Activated naive CD4-positive, alpha-beta T cell treated with anti-CD3 and anti-CD28 coated beads, Interleukin-2, amount 50 U/mL, for 24 hours (primary cell): ENCODE results near the gene SNAPC4.

Source experiments
- H3K27ac Mint-ChIP-seq: one replicate; pipeline ENCODE4 v1.8.0; 2021; ENCODE audit warnings: mild to moderate bottlenecking, mixed read lengths
- H3K27me3 Mint-ChIP-seq: one replicate; pipeline ENCODE4 v1.8.0; 2021; ENCODE audit warnings: mixed read lengths
- H3K36me3 Mint-ChIP-seq: one replicate; pipeline ENCODE4 v1.8.0; 2021; ENCODE audit warnings: mixed read lengths
- H3K4me1 Mint-ChIP-seq: one replicate; pipeline ENCODE4 v1.8.0; 2021; ENCODE audit warnings: mixed read lengths
- H3K4me3 Mint-ChIP-seq: one replicate; pipeline ENCODE4 v1.8.0; 2021; ENCODE audit warnings: mild to moderate bottlenecking, mixed read lengths
- H3K9me3 Mint-ChIP-seq: one replicate; pipeline ENCODE4 v1.8.0; 2021; ENCODE audit warnings: mixed read lengths

The SNAPC4 gene

DNA sequence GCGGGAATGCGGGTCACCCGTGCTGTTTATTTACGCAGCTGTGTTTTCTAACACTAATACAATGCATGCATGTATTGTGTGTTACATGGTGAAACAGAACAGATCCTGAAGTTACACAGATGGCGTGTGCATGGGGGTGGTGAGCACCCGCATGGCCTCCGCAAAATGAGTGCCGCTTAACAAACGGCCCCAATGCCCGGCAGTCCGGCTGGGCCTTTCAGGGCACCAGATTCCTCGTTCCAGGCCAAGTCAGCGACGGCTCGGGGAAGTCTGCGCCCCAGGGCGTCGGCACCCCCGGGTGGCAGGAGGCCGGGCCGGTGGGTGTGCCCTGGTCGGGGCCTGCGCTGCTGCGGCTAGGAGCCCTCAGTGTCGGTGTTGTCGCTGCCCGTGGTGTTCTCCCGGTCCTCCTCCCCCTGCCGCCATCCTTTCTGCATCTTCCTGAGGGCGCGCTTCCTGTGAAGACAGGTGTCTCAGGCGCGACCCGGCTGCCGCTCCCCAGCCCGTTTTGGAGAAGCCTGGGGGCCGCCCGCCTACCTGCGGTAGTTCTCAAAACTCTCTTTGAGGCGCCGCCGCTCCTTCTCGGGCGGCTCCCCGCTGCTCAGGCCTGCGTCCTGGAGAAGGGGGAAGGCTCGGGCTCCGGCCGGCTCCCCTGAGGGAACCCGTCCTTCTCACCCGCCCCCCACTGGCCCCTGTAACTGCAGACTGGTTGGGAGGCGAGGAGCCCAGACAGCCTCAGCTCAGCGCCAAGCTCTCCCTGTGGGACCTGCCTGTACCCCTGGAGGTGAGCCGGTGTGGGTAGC, 35.8 kb downstream of the SNAPC4 start:
- H3K36me3 Mint-ChIP-seq, result no peaks in the 10 kb centered on the region
- H3K27me3 Mint-ChIP-seq, result no peaks in the 10 kb centered on the region
- peak overlapping the region; percentile 57 for H3K4me3 Mint-ChIP-seq
- no peak overlapping the region for H3K27ac Mint-ChIP-seq
- H3K9me3 Mint-ChIP-seq, result no peaks in the 10 kb centered on the region
- peaks cover 6% of the 10 kb centered on the region for H3K4me1 Mint-ChIP-seq

DNA sequence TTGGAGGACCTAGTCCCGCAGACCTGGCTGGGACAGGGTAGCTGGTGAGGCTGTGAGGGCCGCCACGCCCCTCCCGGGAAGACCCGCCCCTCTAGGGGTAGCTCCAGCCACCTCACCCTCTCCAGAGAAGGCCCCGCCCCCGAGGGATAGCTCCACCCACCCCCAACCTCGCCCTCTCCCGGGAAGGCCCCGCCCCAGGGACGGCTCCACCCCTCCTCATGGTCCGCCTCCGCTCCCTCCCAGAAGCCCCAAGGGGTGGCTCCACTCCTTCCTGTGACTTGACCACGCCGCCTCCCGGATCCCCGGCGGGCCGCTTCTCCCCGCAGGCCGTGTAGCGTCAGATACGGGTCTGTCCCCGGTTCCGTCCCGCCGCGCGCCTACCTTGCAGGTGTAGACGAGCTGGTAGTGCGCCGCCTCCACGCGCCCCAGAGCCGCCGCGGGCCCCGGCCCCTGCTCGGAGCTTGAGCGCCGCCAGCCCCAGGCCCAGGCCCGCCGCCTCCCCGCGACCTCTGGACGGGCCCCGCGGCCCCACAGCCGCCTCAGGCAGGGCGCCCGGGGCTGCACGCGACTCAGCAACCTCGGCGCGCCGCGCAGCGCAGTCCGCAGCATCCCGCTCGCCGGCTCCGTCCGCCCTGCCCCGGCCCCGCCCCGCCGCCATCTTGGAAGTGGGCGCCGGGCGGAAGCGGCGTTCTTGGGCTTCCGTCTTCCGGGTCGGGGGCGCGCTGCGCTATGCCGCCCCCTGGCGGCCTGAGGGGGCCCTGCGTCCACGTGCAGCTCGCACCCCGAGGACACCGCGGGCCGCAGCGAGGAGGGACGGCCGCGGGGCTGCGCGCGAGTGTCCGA, 36.6 kb downstream of the SNAPC4 start, which contains the start of gene DNLZ:
DNLZ (minus strand) TSS at position 639 of the 843 bp plus-strand sequence; CDS start at position 609, 30 bp downstream.
- H3K4me3 Mint-ChIP-seq, result peak within 1 kb of the TSS; percentile 87
- peaks cover 6% of the 10 kb centered on the region for H3K4me1 Mint-ChIP-seq
- no peaks in the 10 kb centered on the region for H3K27me3 Mint-ChIP-seq
- no peaks in the 10 kb centered on the region for H3K36me3 Mint-ChIP-seq
- H3K9me3 Mint-ChIP-seq, result no peaks in the 10 kb centered on the region
- peak within 1 kb of the TSS; percentile 81 for H3K27ac Mint-ChIP-seq

DNA sequence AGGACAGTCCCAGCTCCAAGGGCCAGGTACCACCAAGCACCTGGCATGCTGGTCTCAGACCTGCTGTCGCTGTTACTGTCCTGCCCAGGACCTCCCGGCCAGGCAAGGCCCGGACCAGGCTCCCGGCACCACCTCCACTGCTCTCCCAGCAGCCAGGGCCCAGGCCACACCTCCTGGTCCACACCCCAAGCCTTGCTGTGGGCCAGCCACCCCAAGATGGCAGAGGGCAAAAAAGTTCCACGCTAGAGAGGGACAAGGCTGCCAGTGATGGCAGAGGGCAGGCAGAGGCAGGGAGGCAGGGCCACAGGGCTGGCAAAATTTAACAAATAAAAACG, 37.6 kb downstream of the SNAPC4 start:
- Mint-ChIP-seq H3K4me1 (peaks cover 6% of the 10 kb centered on the region), H3K27me3 (no peaks in the 10 kb centered on the region), H3K27ac (no peak overlapping the region), H3K4me3 (peak overlapping the region; percentile 87), H3K36me3 (no peaks in the 10 kb centered on the region), H3K9me3 (no peaks in the 10 kb centered on the region)

- H3K4me3 Mint-ChIP-seq, result no peak overlapping the region
- H3K27me3 Mint-ChIP-seq, result no peaks in the 10 kb centered on the region
- no peaks in the 10 kb centered on the region for H3K36me3 Mint-ChIP-seq
- no peaks in the 10 kb centered on the region for H3K9me3 Mint-ChIP-seq
- peaks cover 6% of the 10 kb centered on the region for H3K4me1 Mint-ChIP-seq
- no peak overlapping the region for H3K27ac Mint-ChIP-seq
Observed at GRCh38 chr9:136361754-136362449, 38.1 kb downstream of the SNAPC4 start.

DNA sequence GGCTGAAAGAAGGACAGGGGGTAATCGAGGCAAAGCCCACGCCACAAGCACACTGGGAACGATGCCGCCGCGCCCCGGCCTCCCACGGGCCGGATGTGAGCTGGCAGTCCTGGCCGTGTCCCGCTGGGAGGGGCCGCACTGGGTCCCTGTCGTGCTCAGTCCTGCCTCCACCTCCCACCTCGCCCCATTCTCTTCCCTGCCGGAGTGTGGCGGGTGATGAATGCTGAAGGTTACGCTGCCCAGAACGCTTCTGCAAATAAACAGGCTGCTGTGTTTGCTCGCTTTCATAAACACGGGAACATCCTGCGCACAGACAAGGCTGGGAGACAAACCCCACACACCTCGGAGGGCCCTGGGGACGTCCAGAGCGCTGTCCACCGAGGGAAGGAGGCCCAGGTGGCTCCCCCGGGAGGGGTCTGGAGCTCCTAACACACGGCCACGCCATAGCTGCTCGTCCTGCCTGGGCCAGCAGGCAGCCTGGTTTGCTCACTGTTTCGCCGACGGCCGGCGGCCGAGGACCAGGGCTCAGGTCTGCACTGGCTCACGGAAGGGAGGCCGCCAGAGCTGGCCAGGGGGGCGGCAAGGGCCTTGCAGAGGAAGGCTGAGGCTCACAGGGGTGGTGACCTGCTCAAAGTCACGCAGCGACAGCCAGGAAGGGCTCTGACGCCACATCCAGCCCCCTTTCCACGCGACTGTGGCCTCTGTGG, 38.8 kb downstream of the SNAPC4 start:
- Mint-ChIP-seq H3K4me3 (no peak overlapping the region), H3K9me3 (no peaks in the 10 kb centered on the region)

DNA sequence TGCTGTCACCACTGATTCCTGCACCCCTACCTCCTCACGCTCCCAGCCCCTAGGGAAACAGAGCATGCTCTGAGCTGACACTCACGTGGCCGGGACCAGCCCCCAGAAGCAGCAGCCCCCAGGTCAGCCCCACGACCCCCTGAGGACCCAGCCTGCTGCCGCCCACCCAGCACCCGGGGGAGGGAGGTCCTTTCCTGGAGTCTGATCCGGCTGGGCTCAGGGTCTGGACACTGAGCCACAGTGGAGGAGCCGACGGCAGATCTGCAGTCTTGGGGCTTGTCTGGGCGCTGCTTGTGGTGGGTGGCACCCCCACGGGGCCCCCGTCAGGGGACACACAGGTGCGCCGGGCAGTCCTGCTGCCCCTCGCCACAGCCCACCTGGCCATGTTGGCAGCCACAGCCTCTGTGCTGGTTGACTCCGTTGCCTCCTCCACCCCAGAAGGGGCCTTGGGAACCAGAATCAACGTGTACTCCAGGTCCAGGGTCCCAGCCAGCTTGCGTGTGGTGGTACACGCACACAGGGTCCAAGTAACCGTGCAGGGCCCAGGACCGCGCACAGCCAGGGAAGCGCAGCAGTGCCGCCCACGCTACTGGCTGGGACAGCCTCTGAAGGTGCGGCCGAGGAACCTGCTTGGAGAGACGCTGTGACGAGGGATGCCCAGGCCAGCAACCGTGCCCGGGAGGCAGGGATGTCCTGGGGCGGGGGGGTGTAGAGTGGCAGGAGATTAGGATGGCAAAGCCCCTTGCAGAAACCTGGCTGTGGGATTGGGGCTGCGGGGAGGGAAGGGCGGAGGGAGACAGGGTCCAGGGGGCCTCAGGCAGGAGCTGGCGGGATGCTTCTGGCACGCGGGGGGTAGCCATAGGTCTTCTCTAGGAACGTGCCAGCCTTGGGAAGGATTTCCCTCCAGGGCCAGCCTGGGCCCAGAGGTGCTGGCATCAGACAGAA, 39.9 kb downstream of the SNAPC4 start:
- Mint-ChIP-seq H3K27me3 (no peaks in the 10 kb centered on the region), H3K27ac (peak overlapping the region; percentile 8), H3K36me3 (no peaks in the 10 kb centered on the region), H3K9me3 (no peaks in the 10 kb centered on the region), H3K4me1 (peaks cover 6% of the 10 kb centered on the region), H3K4me3 (no peak overlapping the region)

More for the DNA sequence above, 38.8 kb downstream of the SNAPC4 start:
- H3K36me3 Mint-ChIP-seq, result no peaks in the 10 kb centered on the region
- H3K27me3 Mint-ChIP-seq, result no peaks in the 10 kb centered on the region
- peaks cover 6% of the 10 kb centered on the region for H3K4me1 Mint-ChIP-seq
- no peak overlapping the region for H3K27ac Mint-ChIP-seq

GRCh38 chr9:136358888-136359287, 41.1 kb downstream of the SNAPC4 start:
- Mint-ChIP-seq H3K27ac (no peak overlapping the region), H3K4me3 (no peak overlapping the region), H3K27me3 (no peaks in the 10 kb centered on the region), H3K4me1 (peaks cover 6% of the 10 kb centered on the region), H3K9me3 (no peaks in the 10 kb centered on the region), H3K36me3 (no peaks in the 10 kb centered on the region)

- Mint-ChIP-seq H3K27me3 (no peaks in the 10 kb centered on the region), H3K36me3 (no peaks in the 10 kb centered on the region), H3K9me3 (no peaks in the 10 kb centered on the region), H3K4me3 (no peak overlapping the region), H3K4me1 (peaks cover 6% of the 10 kb centered on the region), H3K27ac (no peak overlapping the region)
Observed at GRCh38 chr9:136358016-136358415, 42.0 kb downstream of the SNAPC4 start.

DNA sequence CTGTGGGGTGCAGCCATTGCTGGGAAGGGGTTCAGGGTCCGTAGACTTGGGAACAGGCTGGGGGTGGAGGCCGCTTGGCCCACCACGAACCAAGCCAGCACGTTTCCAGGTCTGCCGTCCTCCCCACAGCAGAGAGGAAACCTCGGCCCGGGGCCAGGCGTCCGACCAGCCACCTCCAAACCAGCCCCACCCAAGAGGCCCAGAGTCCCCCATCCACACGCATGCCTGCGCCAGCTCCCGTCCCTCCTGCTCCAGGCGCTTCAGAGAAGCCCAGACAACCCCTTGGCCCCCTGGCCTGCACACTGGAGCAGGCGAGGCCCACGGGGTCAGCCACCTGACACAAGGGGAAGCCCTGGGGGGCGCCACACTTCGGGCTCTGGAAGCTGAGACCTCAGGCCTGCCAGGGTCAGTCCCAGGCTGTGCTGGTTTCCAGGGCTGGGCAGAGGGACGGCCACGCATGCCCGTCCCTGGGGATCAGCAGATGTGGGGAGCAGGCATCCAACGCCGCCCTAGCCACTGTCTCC, 42.7 kb downstream of the SNAPC4 start:
- no peak overlapping the region for H3K27ac Mint-ChIP-seq
- no peak overlapping the region for H3K4me3 Mint-ChIP-seq
- no peaks in the 10 kb centered on the region for H3K4me1 Mint-ChIP-seq
- H3K36me3 Mint-ChIP-seq, result no peaks in the 10 kb centered on the region
- H3K9me3 Mint-ChIP-seq, result no peaks in the 10 kb centered on the region
- H3K27me3 Mint-ChIP-seq, result no peaks in the 10 kb centered on the region

DNA sequence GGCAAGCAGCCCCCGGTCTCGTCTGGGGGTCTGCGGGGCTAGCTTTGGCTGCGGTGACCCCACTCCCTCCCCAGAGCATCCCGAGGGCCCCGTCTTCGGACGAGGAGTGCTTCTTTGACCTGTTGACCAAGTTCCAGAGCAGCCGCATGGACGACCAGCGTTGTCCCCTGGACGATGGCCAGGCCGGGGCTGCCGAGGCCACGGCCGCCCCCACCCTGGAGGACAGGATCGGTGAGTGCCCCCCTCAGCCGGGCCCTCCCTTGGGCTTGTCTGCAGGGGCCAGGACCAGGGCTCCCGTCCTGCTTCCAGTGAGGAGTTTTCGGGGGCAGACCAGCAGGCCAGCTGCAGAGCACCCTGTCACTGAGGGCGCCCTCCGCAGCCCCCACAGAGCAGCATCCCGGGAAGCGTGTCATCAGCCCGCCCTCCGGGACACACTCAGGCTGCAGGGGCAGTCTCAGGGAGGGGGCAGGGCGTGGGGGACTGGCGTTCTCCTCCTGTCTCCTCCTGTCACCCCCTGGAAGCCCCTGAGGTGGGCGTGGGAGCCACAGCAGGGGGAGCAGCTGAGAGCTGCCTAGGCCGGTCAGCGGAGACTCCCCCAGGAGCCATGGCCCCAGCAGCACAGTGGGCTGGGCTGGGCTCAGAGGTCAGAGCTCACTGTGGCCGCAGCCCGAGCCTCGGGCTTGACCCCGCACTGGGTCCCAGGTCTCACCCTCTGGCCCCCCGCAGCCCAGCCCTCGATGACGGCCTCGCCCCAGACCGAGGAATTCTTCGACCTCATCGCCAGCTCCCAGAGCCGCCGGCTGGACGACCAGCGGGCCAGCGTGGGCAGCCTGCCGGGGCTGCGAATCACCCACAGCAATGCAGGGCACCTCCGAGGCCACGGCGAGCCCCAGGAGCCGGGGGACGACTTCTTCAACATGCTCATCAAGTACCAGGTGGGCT, 44.1 kb downstream of the SNAPC4 start:
- no peaks in the 10 kb centered on the region for H3K36me3 Mint-ChIP-seq
- H3K9me3 Mint-ChIP-seq, result no peaks in the 10 kb centered on the region
- H3K27me3 Mint-ChIP-seq, result no peaks in the 10 kb centered on the region
- no peak overlapping the region for H3K4me3 Mint-ChIP-seq
- H3K4me1 Mint-ChIP-seq, result no peaks in the 10 kb centered on the region
- no peak overlapping the region for H3K27ac Mint-ChIP-seq

GRCh38 chr9:136354592-136355085, 45.3 kb downstream of the SNAPC4 start:
- H3K27me3 Mint-ChIP-seq, result no peaks in the 10 kb centered on the region
- H3K9me3 Mint-ChIP-seq, result no peaks in the 10 kb centered on the region
- no peak overlapping the region for H3K4me3 Mint-ChIP-seq
- H3K36me3 Mint-ChIP-seq, result no peaks in the 10 kb centered on the region
- H3K4me1 Mint-ChIP-seq, result no peaks in the 10 kb centered on the region
- no peak overlapping the region for H3K27ac Mint-ChIP-seq

DNA sequence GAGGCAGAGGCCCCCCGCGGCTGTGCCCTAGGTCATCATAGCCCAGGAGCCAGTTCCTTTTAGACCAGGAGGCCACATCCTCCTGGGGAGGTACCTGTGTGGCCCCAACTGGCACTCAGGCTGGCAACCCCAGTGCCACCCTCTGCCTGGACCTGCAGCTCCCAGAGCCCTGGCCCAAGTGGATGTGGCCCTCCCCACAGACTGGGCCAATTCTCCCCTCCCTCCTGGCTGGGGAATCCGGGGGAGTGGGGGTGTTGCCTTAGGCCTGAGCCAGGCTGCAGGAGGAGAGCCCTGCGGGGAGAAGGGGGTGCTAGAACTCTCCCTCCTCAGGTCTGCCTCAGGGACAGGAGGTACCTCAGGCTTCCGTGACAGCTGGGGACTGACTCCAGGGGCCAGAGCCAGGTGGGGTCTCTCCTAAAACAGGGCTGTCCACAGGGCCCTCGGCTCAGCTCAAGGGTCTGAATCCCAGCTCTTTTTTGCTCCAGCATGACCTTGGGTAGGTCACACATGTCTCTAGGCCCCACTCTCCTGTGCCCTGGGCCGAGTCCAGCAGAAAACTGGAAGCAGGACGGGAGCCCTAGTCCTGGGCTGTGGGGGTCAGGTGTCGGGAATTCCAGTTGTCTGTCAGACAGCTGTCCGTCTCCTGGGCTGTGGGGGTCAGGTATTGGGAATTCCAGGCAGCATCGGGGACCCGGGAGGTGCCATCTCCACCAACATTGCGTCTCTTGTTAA, 46.0 kb downstream of the SNAPC4 start:
- H3K36me3 Mint-ChIP-seq, result no peaks in the 10 kb centered on the region
- no peaks in the 10 kb centered on the region for H3K27me3 Mint-ChIP-seq
- no peak overlapping the region for H3K4me3 Mint-ChIP-seq
- H3K9me3 Mint-ChIP-seq, result no peaks in the 10 kb centered on the region
- no peak overlapping the region for H3K27ac Mint-ChIP-seq
- H3K4me1 Mint-ChIP-seq, result no peaks in the 10 kb centered on the region

- Mint-ChIP-seq H3K27ac (peak overlapping the region; percentile 41), H3K9me3 (no peaks in the 10 kb centered on the region), H3K27me3 (no peaks in the 10 kb centered on the region)
Observed at GRCh38 chr9:136353088-136353487, 46.9 kb downstream of the SNAPC4 start.

More at GRCh38 chr9:136353088-136353487, 46.9 kb downstream of the SNAPC4 start:
- H3K4me3 Mint-ChIP-seq, result no peak overlapping the region
- H3K36me3 Mint-ChIP-seq, result no peaks in the 10 kb centered on the region
- no peaks in the 10 kb centered on the region for H3K4me1 Mint-ChIP-seq
